ENCODE data around the gene IGFL3. TPM values are rescaled to one million over a fixed set of nuclear protein-coding genes. Genes with fewer than 3 reads are reported as not detected.

Gene IGFL3
- polyA plus RNA-seq, 1 donor (not counting 4 experiments of a cell fraction or from before 2014, with no cell fraction given) = 344 TPM

- Histone ChIP-seq H3K9me1 (ENCODE audit: control insufficient read depth, extremely low read depth, insufficient read depth, low read length) (no peaks in the 10 kb centered on the region), H3K27me3 (ENCODE audit: control insufficient read depth, extremely low read depth, insufficient read depth, low read length) (peaks cover 26% of the 10 kb centered on the region), H4K20me1 (ENCODE audit: control insufficient read depth, extremely low read depth, insufficient read depth, low read length) (no peaks in the 10 kb centered on the region), H3K4me3 (ENCODE audit: control insufficient read depth in 2 of 3, extremely low read depth in 1 of 3, insufficient read depth in 2 of 3, low read depth in 1 of 3, low read length in 3 of 3) (no peak overlapping the region), H3K27ac (ENCODE audit: control insufficient read depth, insufficient read depth, low read length) (no peak overlapping the region), H2AFZ (ENCODE audit: control insufficient read depth, low read length) (no peak overlapping the region), H3K4me2 (ENCODE audit: control insufficient read depth, extremely low read depth, insufficient read depth, low read depth, low read length) (no peak overlapping the region), H3K4me1 (ENCODE audit: control insufficient read depth, extremely low read depth, insufficient read depth, low read length) (peaks cover 41% of the 10 kb centered on the region), H3K9ac (ENCODE audit: control insufficient read depth, extremely low read depth, insufficient read depth, low read length) (no peak overlapping the region), H3K9me3 (ENCODE audit: control insufficient read depth, low read depth, low read length) (no peaks in the 10 kb centered on the region), H3K36me3 (ENCODE audit: control insufficient read depth in 2 of 2, extremely low read depth in 1 of 2, insufficient read depth in 2 of 2, low read length in 2 of 2) (no peaks in the 10 kb centered on the region), H3K79me2 (ENCODE audit: control insufficient read depth, insufficient read depth, low read length) (no peaks in the 10 kb centered on the region)
- dilution Hi-C loops (cut with MboI; ENCODE audit: extremely low pct_ligation_motif_present, low sequenced_read_pairs) = no loop called here
- no peak for TF ChIP-seq CTCF (optimal IDR thresholded peaks at IDR 0.05 in 1 of 3, IDR thresholded peaks at IDR 0.05 in 1 of 3, conservative IDR thresholded peaks at IDR 0.05 in 1 of 3; ENCODE audit: extremely low read depth in 1 of 3, insufficient read depth in 2 of 3, low read length in 3 of 3)
- TF ChIP-seq EZH2 (IDR thresholded peaks at IDR 0.05; ENCODE audit: low read length) = no peak
- FAIRE-seq (peak; percentile 69), DNase-seq (ENCODE audit: low read depth, low spot score) (no peak)
These were observed 51.1 kb downstream of the IGFL3 start for GRCh38 chr19:46073268-46073922.

Other genes starting within 250 kb of the IGFL3 start
- 1.7 to 3.1 TPM (median 3.1 TPM) in 3 replicates for gene IRF2BP1, start 238.5 kb downstream of the IGFL3 start, polyA plus RNA-seq
- 1.1 to 1.6 TPM (median 1.3 TPM) in 3 replicates for gene MYPOP, start 222.1 kb downstream of the IGFL3 start, polyA plus RNA-seq
- not detected in 3 replicates for gene NANOS2, start 209.9 kb downstream of the IGFL3 start, polyA plus RNA-seq
- gene NOVA2, start 150.8 kb downstream of the IGFL3 start, polyA plus RNA-seq = not detected in 3 replicates
- 5.2 to 6.1 TPM (median 5.8 TPM) in 3 replicates for gene CCDC61, start 129.2 kb downstream of the IGFL3 start, polyA plus RNA-seq
- not detected in 3 replicates for gene PGLYRP1, start 101.6 kb downstream of the IGFL3 start, polyA plus RNA-seq
- 0.01 TPM in 1 of 3 replicates, not detected in the others for gene IGFL4, start 83.7 kb downstream of the IGFL3 start, polyA plus RNA-seq
- 2.9 to 16.2 TPM (median 7.1 TPM) in 3 replicates for gene IGFL2, start 23.6 kb upstream of the IGFL3 start, polyA plus RNA-seq
- 14.0 to 86.6 TPM (median 21.3 TPM) in 3 replicates for gene IGFL1, start 105.1 kb upstream of the IGFL3 start, polyA plus RNA-seq
- gene HIF3A, start 172.4 kb upstream of the IGFL3 start, polyA plus RNA-seq = 0.01 TPM in 1 of 3 replicates, not detected in the others
- gene PPP5C, start 222.4 kb upstream of the IGFL3 start, polyA plus RNA-seq = 89.2 to 106 TPM (median 97.5 TPM) in 3 replicates

All from keratinocyte (primary cell).